Measurements from ENCODE around the gene RASSF5.
"Not testable (repeated sequence)": the region's sequence is repeated elsewhere in the genome, so short reads cannot be mapped to it uniquely, and the experiment has no call there.

The RASSF5 gene

GRCh38 chr1:206591226-206591625 lies 83.9 kb downstream of the RASSF5 start:
- DNase-seq: no peak

GRCh38 chr1:206591696-206592095 lies 84.4 kb downstream of the RASSF5 start:
- DNase-seq: no peak

DNA sequence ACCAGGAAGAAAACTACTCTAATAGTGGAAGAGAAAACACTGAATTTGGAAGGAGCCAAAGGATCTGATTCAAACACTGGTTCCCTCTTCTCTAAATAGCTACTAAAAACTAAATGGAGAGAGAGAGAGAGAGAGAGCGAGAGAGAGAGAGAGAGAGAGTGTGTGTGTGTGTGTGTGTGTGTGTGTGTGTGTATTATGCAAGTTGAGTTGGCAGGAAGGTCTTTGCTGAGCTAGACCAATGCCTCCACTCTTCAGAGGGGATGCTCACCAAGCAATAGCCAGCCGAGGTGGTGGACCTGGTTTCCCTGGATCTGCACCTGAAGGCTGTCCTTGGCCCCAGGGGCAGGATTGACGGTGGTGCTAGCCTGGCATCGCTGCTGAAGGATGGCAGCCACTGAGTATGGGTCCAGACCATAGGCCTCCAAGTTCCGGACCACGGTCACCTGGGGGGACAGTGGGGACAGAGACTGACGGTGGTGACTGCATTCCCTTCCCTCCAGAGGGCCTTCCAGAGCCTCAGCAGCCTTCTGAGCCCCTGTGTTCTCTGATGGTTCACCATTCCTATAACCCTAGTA lies 86.1 kb downstream of the RASSF5 start:
- DNase-seq: no peak

- no peak for DNase-seq
These were observed 88.4 kb downstream of the RASSF5 start for GRCh38 chr1:206595581-206596318.

GRCh38 chr1:206596319-206596666 lies 89.0 kb downstream of the RASSF5 start:
- DNase-seq: no peak

- DNase-seq: no peak
These were observed 93.2 kb downstream of the RASSF5 start for GRCh38 chr1:206600527-206600926.

DNA sequence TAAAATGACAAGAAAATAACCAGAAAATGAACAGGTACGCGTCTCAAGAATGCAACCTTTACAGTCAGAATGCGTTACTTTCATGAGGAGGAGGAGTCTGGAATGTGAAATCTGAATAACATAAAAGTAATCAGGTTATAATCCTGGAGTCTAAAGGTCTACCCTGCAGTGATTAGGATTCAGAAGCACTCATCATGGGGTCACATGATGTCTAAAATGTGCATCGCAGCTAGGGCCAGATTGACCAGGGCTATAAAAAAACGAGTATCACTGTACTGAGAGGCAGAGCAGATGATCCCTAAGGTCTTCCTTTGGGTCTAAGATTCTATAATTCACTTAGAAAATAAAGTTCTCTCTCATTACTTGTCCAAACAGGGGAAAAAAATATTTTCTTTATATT lies 97.5 kb downstream of the RASSF5 start:
- no peak for DNase-seq

GRCh38 chr1:206606867-206607266 lies 99.5 kb downstream of the RASSF5 start:
- peak; percentile 10 to 46 for DNase-seq

DNA sequence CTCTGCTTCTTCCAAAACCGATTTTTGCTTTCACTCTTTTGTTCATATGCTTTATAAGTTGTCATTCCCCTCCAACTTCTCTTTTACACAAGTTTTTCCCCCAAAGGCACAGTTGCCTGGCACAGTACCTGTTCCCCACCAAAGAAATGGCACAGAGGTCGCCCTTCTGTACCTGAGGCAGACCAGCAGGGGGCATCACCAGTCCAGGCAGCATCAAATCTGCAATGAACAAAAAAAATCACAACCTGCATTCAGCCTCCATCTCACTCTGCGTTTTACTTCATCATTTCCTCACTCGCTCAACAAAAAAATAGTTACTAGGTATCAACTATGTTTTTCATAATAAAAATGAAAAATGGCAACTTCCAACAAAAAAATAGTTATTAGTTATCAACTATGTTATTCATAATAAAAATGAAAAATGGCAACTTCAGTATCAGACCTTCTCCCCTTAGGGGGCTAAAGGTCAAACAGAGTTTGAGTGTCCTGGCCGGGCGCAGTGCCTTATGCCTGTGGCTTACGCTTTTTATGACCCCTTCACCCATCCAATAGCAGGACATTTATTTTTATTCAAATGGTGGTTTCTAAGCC lies 100.9 kb downstream of the RASSF5 start:
- peak in 1 of 2 experiments; percentile 38 for DNase-seq

- DNase-seq: no peak
These were observed 102.1 kb downstream of the RASSF5 start for GRCh38 chr1:206609229-206609991.

DNA sequence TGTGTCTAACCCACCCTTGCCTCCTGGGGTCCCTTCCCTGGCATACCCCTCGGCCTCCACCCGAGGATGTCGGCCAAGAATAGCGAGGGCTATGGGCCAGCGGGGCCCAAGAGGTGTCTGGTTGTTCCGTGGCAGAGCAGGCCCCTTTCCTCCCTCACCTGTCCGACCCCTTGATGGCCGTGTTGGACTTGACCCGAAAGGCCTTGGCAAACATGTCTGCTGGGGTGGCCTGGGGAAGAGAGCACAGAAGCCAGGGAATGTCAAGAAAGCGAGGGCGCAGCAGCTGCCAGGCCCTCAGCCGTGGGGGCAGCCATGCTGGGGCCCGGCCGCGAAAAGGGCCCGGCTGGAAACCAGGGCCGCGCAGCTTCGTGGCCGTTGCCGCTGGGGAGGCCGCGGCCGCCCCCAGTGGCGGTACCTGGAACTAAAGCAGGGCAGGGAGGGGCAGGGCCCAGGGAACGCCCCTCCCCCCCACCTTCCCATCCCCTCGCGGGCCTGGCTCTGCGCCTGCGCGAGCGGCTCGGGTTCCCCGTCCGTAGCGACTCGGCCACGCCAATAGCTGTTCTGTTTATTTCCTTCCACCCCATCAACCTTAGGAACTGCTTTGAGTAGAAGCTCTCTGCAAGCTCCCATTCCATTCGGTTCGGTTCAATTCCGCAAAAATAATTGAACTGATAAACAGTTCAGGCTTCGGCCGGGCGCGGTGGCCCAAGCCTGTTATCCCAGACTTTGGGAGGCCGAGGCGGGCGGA lies 105.0 kb downstream of the RASSF5 start, which contains the start of gene EIF2D:
Gene EIF2D, minus strand, starts transcription at position 337 of the 748 bp plus-strand sequence. Its CDS starts 123 bp downstream, at position 214.
- DNase-seq: peak; percentile 75 to 91

GRCh38 chr1:206626396-206626795 lies 119.1 kb downstream of the RASSF5 start:
- not testable (repeated sequence) for DNase-seq

DNA sequence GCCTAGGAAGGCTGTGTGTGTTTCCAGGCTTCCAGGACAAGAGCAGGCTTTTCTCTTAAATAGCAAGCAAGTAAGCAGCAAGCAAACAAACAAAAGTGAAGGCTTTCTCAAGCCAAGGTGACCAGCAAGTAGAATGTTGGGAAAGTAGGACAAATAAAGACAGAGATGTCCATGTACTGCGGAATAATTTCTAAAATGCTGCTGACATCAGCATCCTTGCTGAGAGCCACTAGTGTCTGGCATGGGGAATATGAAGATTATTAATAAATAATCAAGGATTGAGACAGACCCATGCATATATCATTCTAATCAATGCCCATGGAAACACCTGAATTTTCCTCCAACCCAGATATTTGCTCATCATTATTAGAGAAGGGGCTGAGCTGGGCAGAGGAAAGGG lies 121.6 kb downstream of the RASSF5 start:
- no peak for DNase-seq

- DNase-seq: peak; percentile 93 to 97
These were observed 123.8 kb downstream of the RASSF5 start for GRCh38 chr1:206631085-206631509.

- DNase-seq: no peak
These were observed 126.4 kb downstream of the RASSF5 start for GRCh38 chr1:206633708-206634121.

DNA sequence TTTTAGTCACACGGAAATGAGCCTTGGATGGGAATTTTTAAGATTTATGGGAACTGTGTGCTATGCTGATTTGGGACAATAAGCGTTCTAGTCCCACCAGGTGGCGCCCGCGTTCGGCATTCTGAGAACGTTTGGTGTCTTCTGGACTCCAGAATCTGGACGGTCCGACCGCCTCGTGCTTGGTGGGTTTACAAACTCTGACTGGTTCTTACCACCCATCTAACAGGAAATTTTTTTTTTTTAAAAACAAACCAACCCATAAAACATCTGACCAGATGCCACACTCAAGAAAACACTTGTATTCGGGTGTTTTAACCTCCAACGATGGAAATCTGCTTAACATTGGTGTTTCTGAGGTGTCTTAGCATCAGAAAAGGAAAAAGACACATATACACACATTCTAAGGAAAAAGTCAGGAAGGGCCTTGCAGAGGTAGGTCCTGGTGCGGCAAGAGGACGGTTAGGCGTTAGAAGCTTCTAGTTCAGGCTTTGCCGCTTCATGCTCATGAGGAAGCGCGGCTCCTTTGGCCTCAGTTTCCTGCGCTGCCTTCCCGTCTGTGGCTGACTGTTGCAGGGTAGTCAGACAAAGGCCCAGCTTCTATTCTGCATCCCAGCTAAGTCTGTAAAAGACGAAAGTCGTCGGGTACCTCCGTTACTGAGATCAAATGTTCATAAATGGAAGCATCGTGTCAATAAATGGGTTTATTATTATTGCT lies 127.2 kb downstream of the RASSF5 start:
- peak; percentile 76 to 90 for DNase-seq

GRCh38 chr1:206635080-206635977 lies 128.0 kb downstream of the RASSF5 start, which contains the start of gene DYRK3:
TSS of gene DYRK3 (plus strand) at chr1:206635536. CDS start at chr1:206635704, 168 bp downstream.
- peak; percentile 72 to 91 for DNase-seq

- DNase-seq: peak in 1 of 2 experiments; percentile 48
These were observed 128.6 kb downstream of the RASSF5 start for GRCh38 chr1:206635978-206636345.

GRCh38 chr1:206636671-206637070 lies 129.3 kb downstream of the RASSF5 start:
- peak in 1 of 2 experiments; percentile 53 for DNase-seq

DNA sequence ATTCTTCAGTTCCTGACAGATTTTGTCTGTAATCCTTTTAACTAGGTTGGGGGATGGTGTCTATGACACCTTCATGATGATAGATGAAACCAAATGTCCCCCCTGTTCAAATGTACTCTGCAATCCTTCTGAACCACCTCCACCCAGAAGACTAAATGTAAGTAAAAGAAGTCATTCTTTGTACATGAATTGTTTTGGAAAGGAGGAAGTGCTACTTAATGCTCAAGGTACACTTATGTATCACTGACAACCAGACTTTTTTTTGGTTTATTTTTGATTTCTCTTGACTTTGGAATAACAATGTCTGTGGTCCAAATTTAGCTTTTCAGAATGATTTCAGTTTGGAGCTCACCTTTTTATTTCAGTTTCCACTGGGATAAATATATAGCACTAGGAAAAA lies 130.3 kb downstream of the RASSF5 start:
- DNase-seq: peak in 1 of 2 experiments; percentile 54
